KMS-11 (cell line): ENCODE results near the gene CMIP.

Experiments used
- H2AFZ ChIP-seq: fragments of 200-600 bp; sonication (generic); 2 replicates; pipeline ENCODE4 v1.6.1; 2016; ENCODE audit warnings: antibody characterized with exemption, mixed run types, low read depth
- H3K27ac ChIP-seq: fragments of 200-600 bp; sonication (generic); 2 replicates; pipeline ENCODE4 v1.6.1; 2016; ENCODE audit warnings: mild to moderate bottlenecking, mixed run types
- H3K27me3 ChIP-seq: fragments of 200-600 bp; sonication (generic); 2 replicates; pipeline ENCODE4 v1.6.1; 2017; ENCODE audit warnings: mild to moderate bottlenecking, low read depth, mixed run types, moderate library complexity; ENCODE audit not compliant: insufficient read depth
- H3K36me3 ChIP-seq: fragments of 200-600 bp; sonication (generic); 2 replicates; pipeline ENCODE4 v1.6.1; 2017; ENCODE audit warnings: mild to moderate bottlenecking, mixed run types; ENCODE audit not compliant: insufficient read depth
- H3K4me1 ChIP-seq: fragments of 200-600 bp; sonication (generic); 2 replicates; pipeline ENCODE4 v1.6.1; 2016; ENCODE audit warnings: mild to moderate bottlenecking, low read depth, mixed run types; ENCODE audit not compliant: poor library complexity, severe bottlenecking
- H3K4me2 ChIP-seq: fragments of 200-600 bp; sonication (generic); 2 replicates; pipeline ENCODE4 v1.7.0; 2016; ENCODE audit warnings: mild to moderate bottlenecking, mixed run types
- H3K4me3 ChIP-seq: fragments of 200-600 bp; sonication (generic); IDR thresholded peaks from 2 replicates; pipeline ENCODE4 v1.6.1; 2017; ENCODE audit warnings: low read depth, low read length, mixed read lengths; ENCODE audit not compliant: insufficient read depth
- H3K79me2 ChIP-seq: fragments of 200-600 bp; sonication (generic); 2 replicates; pipeline ENCODE4 v1.6.1; 2016; ENCODE audit warnings: low read depth, mixed run types; ENCODE audit not compliant: insufficient read depth
- H3K9ac ChIP-seq: fragments of 200-600 bp; sonication (generic); 2 replicates; pipeline ENCODE4 v1.6.1; 2016; ENCODE audit warnings: mild to moderate bottlenecking, mixed run types
- H4K20me1 ChIP-seq: fragments of 200-600 bp; sonication (generic); 2 replicates; pipeline ENCODE4 v1.6.1; 2016; ENCODE audit warnings: mild to moderate bottlenecking, mixed run types; ENCODE audit not compliant: insufficient read depth
- TF ChIP-seq, protein P1 (sequence below): fragments of 200-600 bp; sonication (generic); conservative IDR thresholded peaks from 2 replicates; pipeline ENCODE4 v1.6.1; 2017; ENCODE audit warnings: low read depth, mild to moderate bottlenecking, antibody characterized with exemption, low read length, moderate library complexity, mixed read lengths

Gene CMIP

DNA sequence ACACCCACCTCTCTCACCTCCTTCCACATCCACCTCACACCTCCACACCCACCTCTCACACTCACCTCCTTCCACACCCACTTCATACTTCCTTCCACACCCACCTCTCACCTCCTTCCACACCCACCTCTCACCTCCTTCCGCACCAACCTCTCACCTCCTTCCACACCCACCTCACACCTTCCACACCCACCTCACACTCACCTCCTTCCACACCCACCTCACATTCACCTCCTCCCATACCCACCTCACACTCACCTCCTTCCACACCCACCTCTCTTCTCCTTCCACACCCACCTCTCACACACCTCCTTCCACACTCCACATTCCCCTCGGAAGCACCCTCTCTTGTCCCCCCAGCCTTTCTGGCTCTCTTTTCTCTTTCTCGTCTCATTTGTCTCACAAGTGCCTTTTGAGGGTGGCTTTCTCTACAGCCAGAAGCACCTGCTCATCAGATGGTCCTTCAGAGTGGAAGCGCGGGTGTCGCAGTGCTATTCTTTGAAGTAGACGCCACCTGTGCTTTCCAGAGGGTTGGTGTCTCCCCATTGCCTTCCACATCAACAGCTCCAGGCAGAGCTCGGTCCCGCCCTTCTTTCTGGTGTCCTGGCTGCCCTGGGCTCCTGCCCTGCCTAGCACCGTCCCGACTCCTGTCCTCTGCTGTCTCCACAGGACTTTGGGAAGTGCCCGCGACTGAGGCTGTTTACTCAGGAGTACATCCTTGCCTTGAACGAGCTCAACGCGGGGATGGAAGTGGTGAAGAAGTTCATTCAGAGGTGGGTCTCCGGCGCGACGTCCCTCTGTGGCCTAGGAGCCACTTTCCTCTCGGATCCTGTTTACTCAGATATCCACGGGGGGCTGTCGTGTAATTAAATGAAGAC lies 225.1 kb downstream of the CMIP start:
- no peaks in the 10 kb centered on the region for H3K79me2 ChIP-seq
- H4K20me1 ChIP-seq: no peaks in the 10 kb centered on the region
- H3K4me1 ChIP-seq: no peaks in the 10 kb centered on the region
- TF ChIP-seq, protein P1, sequence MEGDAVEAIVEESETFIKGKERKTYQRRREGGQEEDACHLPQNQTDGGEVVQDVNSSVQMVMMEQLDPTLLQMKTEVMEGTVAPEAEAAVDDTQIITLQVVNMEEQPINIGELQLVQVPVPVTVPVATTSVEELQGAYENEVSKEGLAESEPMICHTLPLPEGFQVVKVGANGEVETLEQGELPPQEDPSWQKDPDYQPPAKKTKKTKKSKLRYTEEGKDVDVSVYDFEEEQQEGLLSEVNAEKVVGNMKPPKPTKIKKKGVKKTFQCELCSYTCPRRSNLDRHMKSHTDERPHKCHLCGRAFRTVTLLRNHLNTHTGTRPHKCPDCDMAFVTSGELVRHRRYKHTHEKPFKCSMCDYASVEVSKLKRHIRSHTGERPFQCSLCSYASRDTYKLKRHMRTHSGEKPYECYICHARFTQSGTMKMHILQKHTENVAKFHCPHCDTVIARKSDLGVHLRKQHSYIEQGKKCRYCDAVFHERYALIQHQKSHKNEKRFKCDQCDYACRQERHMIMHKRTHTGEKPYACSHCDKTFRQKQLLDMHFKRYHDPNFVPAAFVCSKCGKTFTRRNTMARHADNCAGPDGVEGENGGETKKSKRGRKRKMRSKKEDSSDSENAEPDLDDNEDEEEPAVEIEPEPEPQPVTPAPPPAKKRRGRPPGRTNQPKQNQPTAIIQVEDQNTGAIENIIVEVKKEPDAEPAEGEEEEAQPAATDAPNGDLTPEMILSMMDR: no peak
- H2AFZ ChIP-seq: no peak overlapping the region
- no peaks in the 10 kb centered on the region for H3K27me3 ChIP-seq
- no peaks in the 10 kb centered on the region for H3K36me3 ChIP-seq
- no peak overlapping the region for H3K27ac ChIP-seq
- no peak overlapping the region for H3K9ac ChIP-seq
- H3K4me2 ChIP-seq: no peak overlapping the region
- H3K4me3 ChIP-seq: no peak overlapping the region

DNA sequence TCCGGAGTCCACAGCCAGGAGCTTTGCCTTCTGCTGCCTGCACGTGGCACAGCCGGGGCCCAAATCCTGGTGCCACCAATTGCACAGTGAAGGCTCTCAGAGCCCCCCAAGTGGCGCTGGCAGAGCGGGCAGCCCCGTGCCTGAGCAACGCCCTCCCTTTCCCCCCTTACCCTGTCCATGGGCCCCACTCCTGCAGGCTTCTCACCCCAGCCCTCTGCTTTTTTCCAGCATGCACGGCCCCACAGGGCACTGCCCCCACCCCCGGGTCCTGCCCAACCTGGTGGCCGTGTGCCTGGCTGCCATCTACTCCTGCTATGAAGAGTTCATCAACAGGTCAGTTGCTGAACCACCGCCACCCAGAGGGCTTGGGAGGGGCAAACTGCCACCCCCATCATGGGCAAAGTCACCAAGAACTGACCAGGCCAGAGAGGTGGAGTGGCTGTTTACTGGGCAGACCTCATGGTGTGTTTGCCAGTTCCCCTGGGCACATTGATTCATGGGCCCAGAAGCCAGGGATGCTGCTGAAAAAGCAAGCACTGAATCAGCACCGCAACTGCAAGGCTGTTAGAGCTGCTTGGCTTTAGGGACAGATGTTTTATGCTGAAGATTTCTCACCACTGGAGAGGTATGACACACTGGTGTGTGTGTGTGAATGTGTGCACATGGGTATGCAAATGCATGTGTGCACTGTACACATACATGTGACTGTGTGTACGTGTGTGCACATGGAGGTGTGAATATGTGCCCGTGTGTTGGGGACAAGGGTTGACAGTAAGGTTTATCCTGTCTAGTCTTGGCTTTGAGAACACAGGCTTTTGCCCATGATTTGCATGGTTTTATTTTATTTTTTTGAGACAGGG lies 227.4 kb downstream of the CMIP start:
- TF ChIP-seq, protein P1: no peak
- no peaks in the 10 kb centered on the region for H3K36me3 ChIP-seq

DNA sequence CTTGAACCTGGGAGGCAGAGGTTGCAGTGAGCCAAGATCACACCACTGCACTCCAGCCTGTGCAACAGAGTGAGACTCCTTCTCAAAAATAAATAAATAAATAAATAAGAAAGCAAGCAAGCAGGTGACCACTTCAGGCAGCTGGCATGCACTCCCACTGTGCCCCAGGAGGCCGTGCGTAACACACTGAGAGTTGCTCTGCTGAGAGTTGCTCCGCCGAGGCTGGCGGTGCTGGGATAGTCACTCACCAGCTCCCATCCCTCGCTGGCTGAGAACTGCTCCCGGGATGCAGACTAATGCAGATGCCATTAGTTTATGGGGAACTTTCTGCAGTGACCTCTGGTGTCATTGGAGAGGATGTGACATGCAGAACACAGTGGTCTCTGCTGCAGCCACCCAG lies 228.8 kb downstream of the CMIP start:
- Histone ChIP-seq H3K4me1 (no peaks in the 10 kb centered on the region), H4K20me1 (no peaks in the 10 kb centered on the region), H3K27me3 (no peaks in the 10 kb centered on the region), H3K9ac (no peak overlapping the region), H3K36me3 (no peaks in the 10 kb centered on the region), H3K4me3 (no peak overlapping the region), H3K79me2 (no peaks in the 10 kb centered on the region), H2AFZ (no peak overlapping the region), H3K4me2 (no peak overlapping the region), H3K27ac (no peak overlapping the region)
- TF ChIP-seq, protein P1: no peak

More for the DNA sequence above, 227.4 kb downstream of the CMIP start:
- Histone ChIP-seq H3K27ac (no peak overlapping the region), H3K4me1 (no peaks in the 10 kb centered on the region), H2AFZ (no peak overlapping the region), H3K27me3 (no peaks in the 10 kb centered on the region), H3K9ac (no peak overlapping the region), H3K79me2 (no peaks in the 10 kb centered on the region), H3K4me3 (no peak overlapping the region), H3K4me2 (no peak overlapping the region), H4K20me1 (no peaks in the 10 kb centered on the region)

DNA sequence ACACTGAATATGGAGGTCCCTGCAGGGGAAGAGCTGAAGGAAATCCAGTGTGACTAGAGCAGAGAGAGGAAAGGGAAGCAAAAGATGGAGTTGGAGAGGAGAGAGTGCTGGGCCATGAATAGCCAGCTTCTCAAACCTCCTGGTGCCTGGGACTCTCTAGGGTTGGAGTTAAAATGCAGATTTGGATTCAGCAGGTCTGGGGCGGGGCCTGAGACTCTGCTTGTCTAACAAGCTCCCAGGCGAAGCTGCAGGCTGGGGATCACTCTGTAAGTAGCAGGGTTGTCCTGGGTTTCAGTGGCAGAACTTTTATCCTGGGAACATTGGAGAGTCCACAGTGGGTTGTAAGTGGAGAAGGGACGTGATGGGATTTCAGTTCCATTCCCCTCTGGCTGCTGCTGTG lies 231.1 kb downstream of the CMIP start:
- H3K79me2 ChIP-seq: no peaks in the 10 kb centered on the region; the same call in 1 of the 2 replicates
- no peaks in the 10 kb centered on the region for H3K4me1 ChIP-seq
- TF ChIP-seq, protein P1: no peak
- H3K4me2 ChIP-seq: no peak overlapping the region
- no peaks in the 10 kb centered on the region for H4K20me1 ChIP-seq
- no peak overlapping the region for H2AFZ ChIP-seq
- H3K9ac ChIP-seq: no peak overlapping the region
- no peak overlapping the region for H3K4me3 ChIP-seq
- H3K36me3 ChIP-seq: no peaks in the 10 kb centered on the region; the same call in 1 of the 2 replicates
- no peak overlapping the region for H3K27ac ChIP-seq
- no peaks in the 10 kb centered on the region for H3K27me3 ChIP-seq
